DMS53 treated with DMSO at 0.1 percent for 48 hours (cell line): Measurements from ENCODE around the gene SH2D4B.
A peak's percentile ranks its signal among the peaks of the same experiment; 100 is the strongest.

Experiments
- DNase-seq: peaks from one replicate; lab custom pipeline; 2025; ENCODE audit not compliant: unreplicated experiment; lab: John Stamatoyannopoulos, UW

Gene SH2D4B

GRCh38 chr10:80585812-80586211, 48.1 kb downstream of the SH2D4B start:
- no peak for DNase-seq

- DNase-seq: no peak
Measured at GRCh38 chr10:80588546-80588945, 50.8 kb downstream of the SH2D4B start.

- no peak for DNase-seq
Measured at GRCh38 chr10:80589726-80590373, 52.1 kb downstream of the SH2D4B start.

GRCh38 chr10:80590585-80591125, 53.0 kb downstream of the SH2D4B start:
- DNase-seq: no peak

- DNase-seq: peak; percentile 44
Measured at GRCh38 chr10:80596391-80597257, 58.9 kb downstream of the SH2D4B start.

- no peak for DNase-seq
Measured at GRCh38 chr10:80598084-80598798, 60.5 kb downstream of the SH2D4B start.

GRCh38 chr10:80598951-80599350, 61.2 kb downstream of the SH2D4B start:
- no peak for DNase-seq

GRCh38 chr10:80599424-80599847, 61.7 kb downstream of the SH2D4B start:
- peak; percentile 34 for DNase-seq

GRCh38 chr10:80600256-80600655, 62.6 kb downstream of the SH2D4B start:
- DNase-seq: no peak

- no peak for DNase-seq
Measured at GRCh38 chr10:80602881-80603280, 65.2 kb downstream of the SH2D4B start.

GRCh38 chr10:80603516-80603915, 65.8 kb downstream of the SH2D4B start:
- no peak for DNase-seq

- no peak for DNase-seq
Measured at GRCh38 chr10:80608706-80609105, 71.0 kb downstream of the SH2D4B start.

- no peak for DNase-seq
Measured at GRCh38 chr10:80609331-80609730, 71.6 kb downstream of the SH2D4B start.

GRCh38 chr10:80611481-80612185, 73.9 kb downstream of the SH2D4B start:
- no peak for DNase-seq

- no peak for DNase-seq
Measured at GRCh38 chr10:80612261-80612660, 74.6 kb downstream of the SH2D4B start.

GRCh38 chr10:80613466-80614170, 75.9 kb downstream of the SH2D4B start:
- no peak for DNase-seq

GRCh38 chr10:80614576-80615416, 77.1 kb downstream of the SH2D4B start:
- DNase-seq: no peak

- no peak for DNase-seq
Measured at GRCh38 chr10:80617807-80618206, 80.1 kb downstream of the SH2D4B start.

GRCh38 chr10:80619036-80619435, 81.3 kb downstream of the SH2D4B start:
- no peak for DNase-seq
